Left lung (tissue), 14 donors: ENCODE results near the gene ENDOG. TPM values are rescaled to one million over a fixed set of nuclear protein-coding genes. Genes with fewer than 3 reads are reported as not detected.

Experiments used
- ATAC-seq: fragments of 200-7000 bp; cut with Tn5 transposase; one replicate; pipeline ENCODE4 v1.9.1; 2020; ENCODE audit warnings: moderate library complexity
- DNase-seq, 4 donors: peaks; one replicate each; pipeline ENCODE4 v3.0.0-alpha.2; 2013 to 2020
- H3K27ac ChIP-seq, 2 donors: fragments of 200-600 bp; sonication (generic) in 1 of 2; one replicate each; pipeline versions ENCODE4 v1.5.0 to v1.8.0; 2020 to 2021
- H3K27me3 ChIP-seq, 2 donors: fragments of 200-600 bp; sonication (generic) in 1 of 2; one replicate each; pipeline versions ENCODE4 v1.5.0 to v1.8.0; 2020 to 2021
- H3K36me3 ChIP-seq, 2 donors: fragments of 200-600 bp; sonication (generic) in 1 of 2; one replicate each; pipeline versions ENCODE4 v1.5.0 to v1.8.0; 2020 to 2021
- H3K4me1 ChIP-seq, 2 donors: fragments of 200-600 bp; one replicate each; pipeline ENCODE4 v1.8.0; 2021
- H3K4me3 ChIP-seq, 2 donors: fragments of 200-600 bp; sonication (generic) in 1 of 2; one replicate each; pipeline versions ENCODE4 v1.5.0 to v1.8.0; 2020 to 2021; ENCODE audit warnings: mild to moderate bottlenecking in 1 of 2
- H3K9me3 ChIP-seq, 2 donors: fragments of 200-600 bp; sonication (generic) in 1 of 2; one replicate each; pipeline versions ENCODE4 v1.5.0 to v1.8.0; 2020 to 2021
- intact Hi-C, 2 donors: fragments of 100-400 bp; cut with DNase I; formaldehyde crosslinking; loops; one replicate each; pipeline versions ENCODE4 v1.11.2 to v1.14.2; 2022
- long read RNA-seq, 12 donors: library from polyadenylated mRNA in 2 of 12; unstranded in 2 of 12; transcript quantifications; one replicate each; pipeline ENCODE4 v2.0.0 and lab custom pipeline, GENCODE V29; 2019 to 2026
- polyA plus RNA-seq, 6 donors: library from polyadenylated mRNA; unstranded; fragments of 120-200 nt; gene quantifications; one replicate each; pipeline ENCODE4 v1.2.1, GENCODE V29; 2013; ENCODE audit not compliant: insufficient read length in 6 of 6
- total RNA-seq, 2 donors: library from RNA; stranded (reverse); fragmentation: NEBNext Ultra II Directional; extraction: Animal tissue kit (Norgen Biotek cat#: 25700); gene quantifications; one replicate each; pipeline ENCODE4 v1.2.1, GENCODE V29; 2021
- TF ChIP-seq, protein P1 (sequence below), 2 donors: fragments of 200-600 bp; sonication (generic) in 1 of 2; IDR thresholded peaks; one replicate each; pipeline versions ENCODE4 v1.5.0 to v1.8.0; 2021; ENCODE audit warnings: antibody characterized with exemption in 2 of 2
- donor health status: DM: no; HTN: yes; CAD: no.
- donor health status: DM: no; HTN: no; CAD: no.

ENDOG gene
- total RNA-seq = 10 to 100 TPM; 22.8 to 24.7 TPM
- polyA plus RNA-seq = 1 to 10 TPM; 2.4 to 7.4 (median 5.4) TPM
- long read RNA-seq, donor 1, transcript ENDOG-201 (3 exons, 1,172 nt) = major isoform, 16 of 16 reads
- long read RNA-seq, donor 1, partial matches to known transcripts = 0 of 16 reads
- long read RNA-seq, donor 1, other reads (novel, unspliced or antisense) = 0 of 16 reads
- long read RNA-seq, donor 2, transcript ENDOG-201 (3 exons, 1,172 nt) = major isoform, 9 of 14 reads
- long read RNA-seq, donor 2, partial matches to known transcripts = 0 of 14 reads
- long read RNA-seq, donor 2, other reads (novel, unspliced or antisense) = 5 of 14 reads
- long read RNA-seq, donor 3, transcript ENDOG-201 (3 exons, 1,172 nt) = major isoform, 6 of 6 reads
- long read RNA-seq, donor 3, partial matches to known transcripts = 0 of 6 reads
- long read RNA-seq, donor 3, other reads (novel, unspliced or antisense) = 0 of 6 reads
- long read RNA-seq, donor 4, partial matches to known transcripts = 0 of 3 reads
- long read RNA-seq, donor 4, other reads (novel, unspliced or antisense) = 0 of 3 reads
- long read RNA-seq, donor 5, transcript ENDOG-201 (3 exons, 1,172 nt) = major isoform, 15 of 15 reads
- long read RNA-seq, donor 5, partial matches to known transcripts = 0 of 15 reads
- long read RNA-seq, donor 5, other reads (novel, unspliced or antisense) = 0 of 15 reads
- long read RNA-seq, donor 6, transcript ENDOG-201 (3 exons, 1,172 nt) = major isoform, 13 of 13 reads
- long read RNA-seq, donor 6, partial matches to known transcripts = 0 of 13 reads
- long read RNA-seq, donor 6, other reads (novel, unspliced or antisense) = 0 of 13 reads
- long read RNA-seq, donor 7, transcript ENDOG-201 (3 exons, 1,172 nt) = major isoform, 10 of 10 reads
- long read RNA-seq, donor 7, partial matches to known transcripts = 0 of 10 reads
- long read RNA-seq, donor 7, other reads (novel, unspliced or antisense) = 0 of 10 reads
- long read RNA-seq, donor 8, transcript ENDOG-201 (3 exons, 1,172 nt) = major isoform, 8 of 8 reads
- long read RNA-seq, donor 8, partial matches to known transcripts = 0 of 8 reads
- long read RNA-seq, donor 8, other reads (novel, unspliced or antisense) = 0 of 8 reads
- long read RNA-seq, donor 9 = 0 reads
- long read RNA-seq, donor 10, transcript ENDOG-201 (3 exons, 1,172 nt) = major isoform, 7 of 7 reads
- long read RNA-seq, donor 10, partial matches to known transcripts = 0 of 7 reads
- long read RNA-seq, donor 10, other reads (novel, unspliced or antisense) = 0 of 7 reads
- long read RNA-seq, donor 11, transcript ENDOG-201 (3 exons, 1,172 nt) = major isoform, 39 of 39 reads
- long read RNA-seq, donor 11, partial matches to known transcripts = 0 of 39 reads
- long read RNA-seq, donor 11, other reads (novel, unspliced or antisense) = 0 of 39 reads
- long read RNA-seq, donor 12, transcript ENDOG-201 (3 exons, 1,172 nt) = major isoform, 7 of 7 reads
- long read RNA-seq, donor 12, partial matches to known transcripts = 0 of 7 reads
- long read RNA-seq, donor 12, other reads (novel, unspliced or antisense) = 0 of 7 reads

DNA sequence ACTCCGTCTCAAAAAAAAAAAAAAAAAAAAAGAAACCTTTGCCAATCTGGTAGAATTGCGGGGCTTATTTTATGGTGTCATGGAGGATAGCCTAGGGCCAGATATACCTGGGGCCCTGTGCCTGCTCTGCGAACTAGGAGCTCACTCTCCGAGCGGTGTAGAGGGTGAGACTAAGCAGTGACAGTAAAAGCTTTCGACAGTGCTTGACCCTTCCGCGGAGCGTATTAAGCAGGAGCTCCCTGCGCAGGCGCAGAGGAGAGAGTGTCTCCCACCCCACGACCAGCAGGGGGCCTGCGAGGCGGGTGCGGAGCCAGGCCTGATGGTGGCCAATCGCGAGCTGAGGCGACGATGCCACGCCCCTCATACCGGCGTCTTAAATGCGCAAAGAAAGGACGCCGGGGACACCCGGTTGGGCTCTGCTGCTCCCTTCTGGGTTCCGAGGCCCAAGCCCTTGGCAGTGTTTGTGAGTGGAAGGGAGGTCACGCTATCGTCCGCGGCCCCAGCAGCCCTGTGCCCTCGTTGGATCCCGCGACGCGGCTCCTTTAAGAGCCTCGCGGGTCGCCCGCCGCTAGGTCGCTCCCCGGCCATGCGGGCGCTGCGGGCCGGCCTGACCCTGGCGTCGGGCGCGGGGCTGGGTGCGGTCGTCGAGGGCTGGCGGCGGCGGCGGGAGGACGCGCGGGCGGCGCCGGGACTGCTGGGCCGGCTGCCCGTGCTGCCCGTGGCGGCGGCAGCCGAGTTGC lies at the start of gene ENDOG:
TSS of gene ENDOG (plus strand) at position 402 of the 740 bp plus-strand sequence. CDS start at position 587, 185 bp downstream.
- Histone ChIP-seq H3K4me1 (peaks cover 5 to 12% of the 10 kb centered on the region in 2 donors), H3K4me3 (peak within 1 kb of the TSS; percentile 60 to 67), H3K36me3 (peaks cover 0 to 26% of the 10 kb centered on the region in 2 donors), H3K27me3 (peaks cover 0 to 7% of the 10 kb centered on the region in 2 donors), H3K27ac (peak within 1 kb of the TSS; percentile 59 to 84), H3K9me3 (no peaks in the 10 kb centered on the region)
- TF ChIP-seq, protein P1, sequence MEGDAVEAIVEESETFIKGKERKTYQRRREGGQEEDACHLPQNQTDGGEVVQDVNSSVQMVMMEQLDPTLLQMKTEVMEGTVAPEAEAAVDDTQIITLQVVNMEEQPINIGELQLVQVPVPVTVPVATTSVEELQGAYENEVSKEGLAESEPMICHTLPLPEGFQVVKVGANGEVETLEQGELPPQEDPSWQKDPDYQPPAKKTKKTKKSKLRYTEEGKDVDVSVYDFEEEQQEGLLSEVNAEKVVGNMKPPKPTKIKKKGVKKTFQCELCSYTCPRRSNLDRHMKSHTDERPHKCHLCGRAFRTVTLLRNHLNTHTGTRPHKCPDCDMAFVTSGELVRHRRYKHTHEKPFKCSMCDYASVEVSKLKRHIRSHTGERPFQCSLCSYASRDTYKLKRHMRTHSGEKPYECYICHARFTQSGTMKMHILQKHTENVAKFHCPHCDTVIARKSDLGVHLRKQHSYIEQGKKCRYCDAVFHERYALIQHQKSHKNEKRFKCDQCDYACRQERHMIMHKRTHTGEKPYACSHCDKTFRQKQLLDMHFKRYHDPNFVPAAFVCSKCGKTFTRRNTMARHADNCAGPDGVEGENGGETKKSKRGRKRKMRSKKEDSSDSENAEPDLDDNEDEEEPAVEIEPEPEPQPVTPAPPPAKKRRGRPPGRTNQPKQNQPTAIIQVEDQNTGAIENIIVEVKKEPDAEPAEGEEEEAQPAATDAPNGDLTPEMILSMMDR (IDR thresholded peaks at IDR 0.05) = peak; percentile 97 to 98
- DNase-seq (peak; percentile 96 to 99 (median 98)), ATAC-seq (peak; percentile 99)
- intact Hi-C loops = no loop called here

DNA sequence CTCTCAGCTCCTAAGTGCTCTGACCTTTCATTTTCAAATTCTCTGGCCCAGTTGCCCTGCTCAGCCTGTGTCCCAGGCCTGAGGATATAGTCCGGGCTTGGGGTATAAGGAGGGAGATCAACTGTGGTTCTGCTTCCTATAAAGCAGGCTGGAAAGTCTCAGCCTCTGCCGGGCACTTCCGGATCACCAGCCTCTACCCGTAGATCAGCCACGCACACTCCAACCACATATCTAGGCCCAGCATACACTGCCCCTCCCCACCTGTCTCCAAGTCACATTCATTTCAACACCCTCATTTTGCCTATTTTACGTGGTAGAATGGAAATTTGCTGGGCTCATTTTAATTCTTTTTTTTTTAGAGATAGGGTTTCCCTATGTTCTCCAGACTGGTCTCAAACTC lies 49.7 kb upstream of the ENDOG start:
- TF ChIP-seq, protein P1 (IDR thresholded peaks at IDR 0.05) = no peak
- DNase-seq (no peak), ATAC-seq (no peak)
- no peak overlapping the region for H3K4me3 ChIP-seq
- no peaks in the 10 kb centered on the region for H3K9me3 ChIP-seq
- peaks cover 0 to 7% of the 10 kb centered on the region in 2 donors for H3K36me3 ChIP-seq
- intact Hi-C loops = no loop called here
- peaks cover 9 to 24% of the 10 kb centered on the region in 2 donors for H3K4me1 ChIP-seq
- no peaks in the 10 kb centered on the region for H3K27me3 ChIP-seq
- no peak overlapping the region for H3K27ac ChIP-seq

DNA sequence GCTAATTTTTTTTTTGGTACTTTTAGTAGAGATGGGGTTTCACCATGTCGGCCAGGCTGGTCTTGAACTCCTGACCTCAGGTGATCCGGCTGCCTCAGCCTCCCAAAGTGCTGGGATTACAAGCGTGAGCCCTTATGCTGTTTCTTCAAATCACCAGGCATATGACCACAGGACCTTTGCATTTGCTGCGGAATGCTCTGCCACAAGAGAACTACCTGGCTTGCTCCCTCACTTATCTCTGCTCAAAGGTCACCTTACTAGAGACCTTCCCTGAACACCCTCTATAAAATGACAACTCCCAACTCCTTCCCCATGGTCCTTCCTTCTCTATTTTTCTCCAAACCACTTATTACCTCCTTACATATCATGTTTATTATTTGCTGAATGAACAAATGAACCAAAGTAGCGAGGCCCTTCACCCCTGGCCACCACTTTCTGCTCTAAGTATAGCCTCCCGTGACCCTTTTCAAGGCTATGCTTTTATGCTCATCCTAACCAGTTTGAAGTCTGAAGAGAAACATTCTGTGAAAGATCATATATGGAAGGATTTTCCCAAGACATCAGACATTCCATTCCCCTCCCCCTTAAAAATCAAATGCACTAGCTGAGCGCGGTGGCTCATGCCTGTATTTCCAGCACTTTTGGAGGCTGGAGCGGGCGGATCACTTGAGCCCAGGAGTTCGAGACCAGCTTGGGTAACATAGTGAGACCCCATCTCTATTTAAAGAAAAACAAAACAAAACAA lies 47.8 kb upstream of the ENDOG start:
- H3K4me3 ChIP-seq = peak overlapping the region; percentile 74 to 79
- H3K27ac ChIP-seq = peak overlapping the region; percentile 90 to 93
- H3K4me1 ChIP-seq = peaks cover 9 to 24% of the 10 kb centered on the region in 2 donors
- intact Hi-C loops = no loop called here
- no peak for ATAC-seq
- H3K9me3 ChIP-seq = peaks cover 0 to 4% of the 10 kb centered on the region in 2 donors
- no peak for DNase-seq
- TF ChIP-seq, protein P1 (IDR thresholded peaks at IDR 0.05) = no peak
- peaks cover 0 to 7% of the 10 kb centered on the region in 2 donors for H3K36me3 ChIP-seq
- no peaks in the 10 kb centered on the region for H3K27me3 ChIP-seq
